Measurements from ENCODE around the gene SCLY.
A peak's percentile ranks its signal among the peaks of the same experiment; 100 is the strongest.
"Not testable (repeated sequence)": the region's sequence is repeated elsewhere in the genome, so short reads cannot be mapped to it uniquely, and the experiment has no call there.

SCLY gene, protein sequence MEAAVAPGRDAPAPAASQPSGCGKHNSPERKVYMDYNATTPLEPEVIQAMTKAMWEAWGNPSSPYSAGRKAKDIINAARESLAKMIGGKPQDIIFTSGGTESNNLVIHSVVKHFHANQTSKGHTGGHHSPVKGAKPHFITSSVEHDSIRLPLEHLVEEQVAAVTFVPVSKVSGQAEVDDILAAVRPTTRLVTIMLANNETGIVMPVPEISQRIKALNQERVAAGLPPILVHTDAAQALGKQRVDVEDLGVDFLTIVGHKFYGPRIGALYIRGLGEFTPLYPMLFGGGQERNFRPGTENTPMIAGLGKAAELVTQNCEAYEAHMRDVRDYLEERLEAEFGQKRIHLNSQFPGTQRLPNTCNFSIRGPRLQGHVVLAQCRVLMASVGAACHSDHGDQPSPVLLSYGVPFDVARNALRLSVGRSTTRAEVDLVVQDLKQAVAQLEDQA

GRCh38 chr2:238060542-238061314 is at the start of gene SCLY:
Gene SCLY (plus strand): TSS chr2:238061001. CDS start chr2:238061055, 54 bp downstream.
- DNase-seq (ENCODE audit: low read depth): peak; percentile 95

DNA sequence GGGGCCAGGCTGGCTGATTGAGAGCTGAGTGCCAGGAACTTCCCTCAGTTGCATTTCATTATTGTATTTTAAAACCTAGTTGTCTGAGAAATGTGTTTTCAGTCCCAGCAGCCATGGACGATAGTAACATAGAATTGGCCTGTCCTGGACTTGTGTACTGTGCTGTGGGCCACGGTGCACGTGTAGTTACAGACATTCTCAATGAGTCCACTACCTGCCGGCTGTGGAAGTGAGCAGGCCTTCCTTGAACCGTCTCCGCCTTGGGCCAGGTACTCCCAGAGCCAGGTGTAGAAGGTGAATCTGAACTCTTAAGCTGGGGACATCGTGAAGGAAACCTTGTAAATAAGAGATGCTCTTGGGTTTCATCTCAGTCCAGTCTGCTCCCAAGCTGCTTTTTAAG is 47.0 kb upstream of the SCLY start:
- DNase-seq (ENCODE audit: low read depth): no peak

GRCh38 chr2:238015705-238016104 is 45.1 kb upstream of the SCLY start:
- DNase-seq (ENCODE audit: low read depth): no peak

GRCh38 chr2:238016526-238016925 is 44.3 kb upstream of the SCLY start:
- DNase-seq (ENCODE audit: low read depth): no peak

DNA sequence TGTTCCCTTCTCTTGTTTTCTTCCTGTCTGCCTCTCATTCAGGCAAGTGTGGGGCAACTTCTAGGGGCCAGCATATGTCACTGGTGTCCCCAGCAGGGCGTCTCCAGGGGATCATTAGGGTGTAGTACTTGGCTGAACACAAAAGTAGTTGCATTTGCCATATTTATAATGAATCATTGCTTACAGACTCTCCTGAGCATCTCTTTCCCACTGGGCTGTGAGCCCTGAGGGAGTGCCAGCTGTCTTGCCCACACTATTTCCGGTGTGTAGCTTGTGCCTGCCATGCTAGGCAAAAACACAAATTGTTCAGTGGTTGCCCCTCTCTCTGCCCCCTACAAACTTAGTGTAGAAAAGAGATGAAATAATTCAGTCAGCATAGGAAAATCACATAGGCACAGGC is 40.8 kb upstream of the SCLY start:
- no peak for DNase-seq (ENCODE audit: low read depth)

GRCh38 chr2:238020816-238021215 is 40.0 kb upstream of the SCLY start:
- DNase-seq (ENCODE audit: low read depth): no peak

DNA sequence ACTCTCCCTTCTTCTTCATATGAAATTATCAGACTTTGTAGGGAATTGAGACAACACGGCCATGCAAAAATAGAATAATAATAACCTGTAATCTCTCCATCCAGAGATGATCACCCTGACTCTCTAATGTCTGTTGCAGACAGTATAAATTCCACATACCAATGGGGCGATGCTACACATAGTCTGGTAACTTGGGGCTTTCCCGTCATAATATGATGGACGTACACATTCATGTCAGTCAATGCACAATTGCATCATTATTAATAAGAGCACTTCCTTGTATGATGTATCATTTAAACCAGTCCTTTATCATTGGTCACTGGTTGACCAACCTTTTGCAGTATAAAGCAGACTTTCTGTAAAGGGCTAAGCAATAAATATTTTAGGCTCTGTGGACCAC is 39.5 kb upstream of the SCLY start:
- no peak for DNase-seq (ENCODE audit: low read depth)

DNA sequence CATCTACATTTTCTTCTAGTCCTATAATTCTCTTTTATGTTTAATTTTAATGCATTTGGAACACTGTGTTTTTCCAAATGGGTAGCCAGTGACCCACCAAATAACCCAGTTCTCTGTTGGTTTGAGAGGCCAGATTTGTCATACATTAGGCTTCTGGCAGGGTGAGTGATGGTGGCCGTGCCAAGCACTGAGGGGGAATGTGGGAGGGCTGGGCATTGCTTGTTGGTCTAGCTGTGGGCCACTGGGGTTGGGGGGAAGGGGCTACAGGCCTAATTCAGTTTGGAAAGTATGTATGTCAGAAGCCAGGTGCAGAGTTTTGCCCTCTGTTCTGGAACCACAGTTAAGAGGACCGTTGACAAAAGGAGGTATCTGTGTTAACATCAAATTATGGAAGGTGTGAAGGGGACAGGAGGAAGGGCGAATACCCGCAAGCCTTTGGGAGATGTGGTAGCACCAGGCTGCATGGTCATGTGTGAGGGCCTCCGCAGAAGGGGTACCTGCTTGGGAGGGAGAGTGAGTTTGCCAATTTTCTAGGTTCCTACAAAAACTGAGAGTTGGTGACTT is 38.1 kb upstream of the SCLY start:
- DNase-seq (ENCODE audit: low read depth): no peak

- no peak for DNase-seq (ENCODE audit: low read depth)
These were observed 37.2 kb upstream of the SCLY start for GRCh38 chr2:238023608-238024007.

- no peak for DNase-seq (ENCODE audit: low read depth)
These were observed 35.8 kb upstream of the SCLY start for GRCh38 chr2:238024986-238025385.

GRCh38 chr2:238025741-238026360 is 35.0 kb upstream of the SCLY start:
- no peak for DNase-seq (ENCODE audit: low read depth)

- no peak for DNase-seq (ENCODE audit: low read depth)
These were observed 33.7 kb upstream of the SCLY start for GRCh38 chr2:238027058-238027457.

DNA sequence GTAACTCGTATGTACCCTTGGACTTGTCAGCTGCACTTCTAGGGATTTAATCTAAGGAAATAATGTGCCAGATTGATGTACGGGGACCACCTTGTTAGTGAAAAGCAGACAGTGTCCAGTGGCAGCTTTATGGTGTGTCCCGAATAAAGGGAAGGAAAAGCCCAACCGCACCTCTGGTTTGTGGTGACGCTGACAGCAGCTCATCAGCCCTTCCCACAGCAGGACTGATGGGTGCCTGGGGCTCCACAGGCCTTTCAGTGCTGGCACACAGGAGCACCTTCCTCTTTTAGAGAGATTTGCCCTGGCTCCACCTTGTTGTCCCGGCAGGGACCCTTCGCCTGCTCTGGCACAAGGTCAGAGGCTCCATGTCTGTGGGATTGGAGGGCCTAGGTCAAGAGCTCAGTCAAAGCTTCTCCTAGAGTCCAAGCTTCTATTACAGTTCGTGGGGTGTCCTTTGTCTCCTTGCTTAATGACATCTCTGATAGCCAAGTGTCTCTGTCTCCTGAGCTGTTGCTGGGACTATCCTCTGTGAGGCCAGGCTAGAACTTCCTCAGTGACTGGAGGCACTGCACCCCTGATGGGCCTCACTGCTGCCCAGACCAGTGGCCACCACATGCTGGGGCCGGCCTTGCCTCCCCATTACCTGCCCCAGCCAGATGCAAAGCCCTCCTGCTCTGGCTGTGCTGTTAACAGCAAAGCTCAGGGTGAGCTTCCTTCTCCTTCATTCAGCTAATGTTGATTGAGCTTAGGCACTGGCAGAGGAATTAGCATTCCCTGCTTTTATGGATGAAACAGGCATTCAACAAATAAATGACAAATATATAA is 33.0 kb upstream of the SCLY start:
- DNase-seq (ENCODE audit: low read depth): no peak

- no peak for DNase-seq (ENCODE audit: low read depth)
These were observed 30.9 kb upstream of the SCLY start for GRCh38 chr2:238029853-238030252.

DNA sequence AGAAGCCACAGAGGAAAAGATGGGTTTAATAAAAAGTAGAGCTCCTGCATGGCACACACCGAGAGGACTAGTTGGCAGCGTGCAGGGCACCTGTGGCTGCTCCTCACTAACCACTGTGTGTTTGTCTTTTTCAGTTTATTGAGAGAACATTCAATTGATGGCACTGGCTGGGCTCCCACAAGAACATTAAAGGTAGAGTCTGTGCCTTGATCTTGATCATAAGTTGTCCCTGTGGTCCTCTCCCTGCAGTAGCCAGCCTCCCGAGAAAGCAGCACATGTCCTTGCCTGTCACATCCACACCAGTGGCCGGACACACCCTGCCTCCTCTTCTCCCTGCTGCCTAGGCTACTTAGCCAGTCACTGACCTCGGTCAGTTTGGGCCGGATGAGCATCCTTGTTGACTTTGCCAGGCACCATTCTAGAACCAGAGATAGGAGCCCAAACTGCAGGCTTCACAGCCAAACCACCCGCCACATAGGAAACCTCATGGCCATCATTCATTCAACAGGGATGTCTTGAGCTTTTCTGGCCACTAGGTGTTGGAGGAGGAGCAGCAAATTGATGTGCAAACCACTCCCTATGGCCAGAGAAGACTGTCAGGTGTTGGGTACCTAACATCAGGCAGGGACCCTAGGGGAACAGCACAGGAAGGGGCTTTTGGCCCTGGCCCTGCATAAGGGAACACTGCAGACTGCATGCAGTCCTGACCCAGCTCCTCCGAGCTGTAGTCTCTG is 30.2 kb upstream of the SCLY start:
- no peak for DNase-seq (ENCODE audit: low read depth)

GRCh38 chr2:238031751-238032150 is 29.1 kb upstream of the SCLY start:
- DNase-seq (ENCODE audit: low read depth): no peak

GRCh38 chr2:238032755-238033337 is 28.0 kb upstream of the SCLY start:
- DNase-seq (ENCODE audit: low read depth): no peak

GRCh38 chr2:238033991-238034390 is 26.8 kb upstream of the SCLY start:
- not testable (repeated sequence) for DNase-seq (ENCODE audit: low read depth)

GRCh38 chr2:238038203-238038602 is 22.6 kb upstream of the SCLY start:
- DNase-seq (ENCODE audit: low read depth): no peak

GRCh38 chr2:238039151-238039550 is 21.6 kb upstream of the SCLY start:
- no peak for DNase-seq (ENCODE audit: low read depth)

DNA sequence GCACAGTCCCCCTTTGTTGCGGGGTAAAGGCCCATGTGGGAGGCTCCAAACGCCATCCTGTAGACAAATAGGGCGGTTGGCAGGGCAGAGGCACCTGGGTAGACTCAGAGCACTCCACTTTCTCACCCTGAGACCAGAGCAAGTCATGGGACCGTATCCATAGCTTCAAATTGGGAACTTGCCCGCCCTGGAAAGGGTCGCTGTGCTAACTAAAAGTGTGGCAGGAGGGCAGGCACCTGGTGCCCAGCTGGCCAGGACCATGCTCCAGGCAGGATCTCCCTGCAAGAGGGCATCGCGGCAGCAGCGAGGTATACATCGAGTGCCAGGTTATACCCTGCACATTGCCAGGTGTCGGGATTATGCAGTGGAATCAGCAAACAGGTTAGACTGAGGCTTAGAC is 20.8 kb upstream of the SCLY start:
- no peak for DNase-seq (ENCODE audit: low read depth)
